IPS-20b (cell line): ENCODE results near the gene C1R.

Experiments
- H3K27ac ChIP-seq: one replicate; pipeline ENCODE4 v1.5.1; 2013; ENCODE audit warnings: low read length
- H3K27me3 ChIP-seq: 2 replicates; pipeline ENCODE4 v1.6.1; 2013; ENCODE audit warnings: mild to moderate bottlenecking, low read length, inconsistent platforms; ENCODE audit not compliant: insufficient read depth
- H3K36me3 ChIP-seq: 2 replicates; pipeline ENCODE4 v1.6.1; 2013; ENCODE audit warnings: low read depth, mild to moderate bottlenecking, inconsistent platforms, low read length, moderate library complexity; ENCODE audit not compliant: insufficient read depth
- H3K4me1 ChIP-seq: 2 replicates; pipeline ENCODE4 v1.6.1; 2013; ENCODE audit warnings: mild to moderate bottlenecking, control low read depth, inconsistent platforms, low read length, moderate library complexity; ENCODE audit not compliant: insufficient read depth
- H3K4me3 ChIP-seq: 2 replicates; pipeline ENCODE4 v1.5.1; 2013; ENCODE audit warnings: mild to moderate bottlenecking, low read length, inconsistent platforms
- H3K9ac ChIP-seq: 2 replicates; pipeline ENCODE4 v1.6.1; 2013; ENCODE audit warnings: low read depth, mild to moderate bottlenecking, inconsistent platforms, low read length, moderate library complexity
- H3K9me3 ChIP-seq: 2 replicates; pipeline ENCODE4 v1.6.1; 2013; ENCODE audit warnings: mild to moderate bottlenecking, low read depth, low read length, inconsistent platforms; ENCODE audit not compliant: insufficient read depth

C1R gene

DNA sequence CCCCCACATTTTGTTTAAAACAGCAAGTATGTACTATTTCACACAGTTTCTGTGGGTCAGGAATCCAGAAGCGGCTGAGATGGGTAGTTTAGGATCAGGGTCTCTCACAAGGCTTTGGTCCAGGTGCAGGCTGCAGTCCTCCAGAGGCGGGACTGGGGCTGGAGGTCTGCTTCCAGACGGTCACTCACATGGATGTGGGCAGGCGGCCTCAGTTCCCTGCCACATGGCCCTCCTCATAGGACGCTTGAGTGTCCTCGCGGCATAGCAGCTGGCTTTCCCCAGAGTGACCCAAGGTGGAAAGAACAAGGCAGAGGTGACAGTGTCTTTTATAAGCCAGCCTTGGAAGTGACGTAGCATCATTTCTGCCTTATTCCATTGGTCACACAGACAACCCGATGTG, 24.7 kb upstream of the C1R start:
- Histone ChIP-seq H3K27ac (no peak overlapping the region), H3K9ac (no peak overlapping the region), H3K36me3 (no peaks in the 10 kb centered on the region), H3K9me3 (no peaks in the 10 kb centered on the region), H3K4me3 (no peak overlapping the region), H3K27me3 (no peaks in the 10 kb centered on the region), H3K4me1 (no peaks in the 10 kb centered on the region)

DNA sequence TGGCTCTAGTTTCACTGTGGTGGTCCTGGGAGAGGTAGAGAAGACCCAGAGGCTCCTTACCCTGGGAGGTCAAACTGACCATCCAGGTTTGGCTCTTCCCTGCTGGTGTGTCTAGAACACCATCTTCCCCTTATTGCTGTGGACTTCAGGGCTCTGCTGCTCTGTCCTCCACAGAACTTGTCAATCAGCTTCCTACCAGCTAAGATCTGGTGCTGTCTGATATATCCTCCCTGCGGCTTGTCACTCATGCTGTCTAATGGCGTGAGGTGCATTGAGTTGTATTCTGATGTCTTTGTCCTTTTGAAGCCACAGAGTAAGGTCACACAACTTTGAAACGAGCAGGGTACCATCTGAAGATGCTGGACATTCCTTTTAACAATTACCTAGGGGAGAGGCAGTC, 24.0 kb upstream of the C1R start:
- H3K36me3 ChIP-seq, result no peaks in the 10 kb centered on the region

DNA sequence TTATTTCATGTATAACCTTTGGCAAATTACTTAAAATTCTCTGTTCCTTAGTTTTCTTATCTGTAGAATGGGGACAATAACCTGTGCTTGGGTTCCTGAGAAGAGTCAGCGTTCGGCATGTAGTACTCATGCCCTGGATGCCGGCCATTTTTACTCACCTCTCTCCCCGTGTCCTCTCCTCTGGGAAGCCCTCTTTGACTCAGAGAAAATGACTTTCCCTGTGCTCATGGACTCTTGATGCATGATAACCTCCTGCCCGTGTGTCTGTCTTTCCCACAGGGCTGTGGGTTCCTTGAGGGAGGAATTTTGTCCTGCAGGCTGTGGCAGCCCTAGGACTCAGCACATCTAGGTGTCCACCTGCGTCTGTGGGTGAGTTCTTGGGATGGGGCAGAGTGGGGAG, 22.6 kb upstream of the C1R start:
- Histone ChIP-seq H3K36me3 (no peaks in the 10 kb centered on the region), H3K9me3 (no peaks in the 10 kb centered on the region)

More for the DNA sequence above, 24.0 kb upstream of the C1R start:
- Histone ChIP-seq H3K4me1 (no peaks in the 10 kb centered on the region), H3K9me3 (no peaks in the 10 kb centered on the region), H3K27ac (no peak overlapping the region), H3K9ac (no peak overlapping the region), H3K4me3 (no peak overlapping the region), H3K27me3 (no peaks in the 10 kb centered on the region)

DNA sequence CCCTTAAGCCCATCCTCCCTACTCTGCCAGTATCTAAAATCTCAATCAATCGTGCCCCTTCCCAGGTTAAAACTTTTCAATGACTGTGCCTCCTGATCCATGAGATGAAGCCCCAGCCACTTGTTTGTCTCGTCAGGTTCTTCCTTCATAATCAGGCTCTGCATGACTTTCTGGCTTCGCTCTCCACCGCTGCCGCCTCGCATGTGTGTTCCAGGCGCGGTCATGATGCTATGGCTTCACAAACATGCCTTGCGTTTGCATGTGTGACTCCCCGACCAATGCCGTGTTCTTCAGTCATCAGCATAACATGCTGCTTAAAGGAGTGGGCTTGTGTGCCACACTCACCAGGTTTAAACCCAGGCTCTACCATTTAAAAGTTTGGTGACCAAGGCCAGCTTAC, 21.8 kb upstream of the C1R start:
- no peaks in the 10 kb centered on the region; the same call in 1 of the 2 replicates for H3K27me3 ChIP-seq
- no peaks in the 10 kb centered on the region for H3K36me3 ChIP-seq
- no peak overlapping the region for H3K4me3 ChIP-seq
- H3K27ac ChIP-seq, result no peak overlapping the region
- no peak overlapping the region for H3K9ac ChIP-seq
- 0 out of 2 replicates have a peak, but pooled peaks cover 4% of the 10 kb centered on the region for H3K4me1 ChIP-seq
- H3K9me3 ChIP-seq, result no peaks in the 10 kb centered on the region

More for the DNA sequence above, 22.6 kb upstream of the C1R start:
- Histone ChIP-seq H3K4me1 (no peaks in the 10 kb centered on the region), H3K4me3 (no peak overlapping the region), H3K27ac (no peak overlapping the region), H3K9ac (no peak overlapping the region), H3K27me3 (no peaks in the 10 kb centered on the region)

DNA sequence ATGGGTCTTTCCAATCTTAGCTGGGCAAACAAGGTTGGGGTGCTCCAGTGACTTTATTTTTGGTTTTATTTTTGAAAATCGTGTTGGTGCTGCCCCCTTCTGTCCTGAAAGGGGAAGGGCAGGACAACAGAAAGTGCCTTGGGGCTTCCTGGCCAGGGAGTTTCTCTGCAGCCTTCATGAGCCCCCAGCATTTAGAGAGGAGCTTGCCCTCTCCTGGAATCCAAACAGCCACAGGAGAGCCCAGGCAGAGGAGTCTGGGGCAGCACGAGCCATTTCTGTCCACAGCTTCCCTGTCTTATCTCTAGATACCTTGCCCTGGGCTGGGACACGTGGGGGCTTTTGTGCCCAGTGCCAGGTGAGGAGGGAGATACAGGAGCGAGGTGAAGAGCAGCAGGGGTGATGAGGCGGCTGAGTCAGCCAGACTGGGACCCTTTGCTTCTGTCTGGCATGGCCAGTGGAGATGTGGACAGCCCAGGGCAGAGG, 21.2 kb upstream of the C1R start:
- Histone ChIP-seq H3K4me1 (0 out of 2 replicates have a peak, but pooled peaks cover 4% of the 10 kb centered on the region), H3K9ac (no peak overlapping the region), H3K27ac (no peak overlapping the region), H3K36me3 (no peaks in the 10 kb centered on the region), H3K9me3 (no peaks in the 10 kb centered on the region), H3K4me3 (no peak overlapping the region), H3K27me3 (no peaks in the 10 kb centered on the region; the same call in 1 of the 2 replicates)

DNA sequence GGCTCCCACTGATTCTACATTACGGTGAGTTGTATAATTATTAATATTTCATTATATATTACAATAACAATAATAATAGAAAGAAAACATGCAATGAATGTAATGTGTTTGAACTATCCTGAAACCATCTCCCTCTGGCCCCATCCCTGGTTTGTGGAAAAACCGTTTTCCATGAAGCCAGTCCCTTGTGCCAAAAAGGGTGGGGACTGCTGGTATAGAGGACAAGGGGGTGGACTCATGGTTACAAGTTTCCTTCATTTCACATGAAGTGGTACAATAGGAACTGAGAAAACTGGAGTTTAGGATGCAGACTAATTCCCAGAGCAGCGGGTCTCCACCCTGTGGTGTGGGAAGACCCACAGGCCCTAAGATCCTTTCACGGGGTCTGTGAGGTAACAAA, 19.8 kb upstream of the C1R start:
- H3K4me3 ChIP-seq, result no peak overlapping the region
- no peak overlapping the region for H3K9ac ChIP-seq
- H3K36me3 ChIP-seq, result no peaks in the 10 kb centered on the region

DNA sequence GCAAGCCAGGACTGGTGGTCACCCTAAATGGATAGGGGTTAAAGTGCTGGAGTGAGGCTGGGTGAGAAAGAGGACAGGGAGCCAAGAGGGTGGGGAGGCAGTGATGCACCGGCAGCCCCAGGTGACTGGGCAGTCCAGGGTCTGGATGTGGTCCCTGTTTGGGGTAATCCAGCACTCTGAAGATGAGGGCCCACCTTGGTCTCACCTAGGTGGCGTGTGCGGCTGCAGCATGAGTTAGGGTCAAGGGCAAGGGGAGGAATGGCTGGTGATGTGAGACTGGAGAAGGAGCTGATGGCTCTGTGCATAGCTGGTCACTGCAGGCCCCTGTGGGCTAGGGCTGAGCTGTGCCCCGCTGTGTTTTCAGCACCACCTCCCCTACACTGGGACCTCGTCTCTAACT, 18.4 kb upstream of the C1R start:
- no peak overlapping the region for H3K27ac ChIP-seq
- H3K9me3 ChIP-seq, result peaks cover 6% of the 10 kb centered on the region; the same call in 1 of the 2 replicates
- no peaks in the 10 kb centered on the region; the same call in 1 of the 2 replicates for H3K36me3 ChIP-seq
- H3K4me3 ChIP-seq, result no peak overlapping the region
- 0 out of 2 replicates have a peak, but pooled peaks cover 4% of the 10 kb centered on the region for H3K4me1 ChIP-seq
- no peak overlapping the region for H3K9ac ChIP-seq
- H3K27me3 ChIP-seq, result no peaks in the 10 kb centered on the region; the same call in 1 of the 2 replicates

More for the DNA sequence above, 19.8 kb upstream of the C1R start:
- H3K27ac ChIP-seq, result no peak overlapping the region
- H3K4me1 ChIP-seq, result 0 out of 2 replicates have a peak, but pooled peaks cover 4% of the 10 kb centered on the region
- no peaks in the 10 kb centered on the region for H3K9me3 ChIP-seq
- no peaks in the 10 kb centered on the region; the same call in 1 of the 2 replicates for H3K27me3 ChIP-seq

DNA sequence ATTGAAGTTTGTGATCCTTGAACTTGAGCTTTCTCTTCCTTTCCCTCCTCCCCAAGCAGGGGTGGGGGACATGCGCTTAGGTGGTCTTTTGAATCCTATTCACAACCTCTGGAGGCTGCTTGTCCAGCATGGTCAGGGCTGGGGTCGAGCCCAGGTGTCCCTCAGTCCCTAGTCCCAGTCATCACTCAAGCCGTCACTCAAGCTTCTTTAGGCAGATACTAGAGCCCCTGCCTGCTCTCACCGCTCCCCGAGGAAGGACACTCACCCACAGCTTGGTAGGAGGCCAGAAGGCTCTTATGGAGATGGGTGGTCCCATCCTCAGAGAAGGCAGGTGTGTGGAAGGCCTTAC, 17.3 kb upstream of the C1R start:
- Histone ChIP-seq H3K27me3 (no peaks in the 10 kb centered on the region; the same call in 1 of the 2 replicates), H3K4me1 (0 out of 2 replicates have a peak, but pooled peaks cover 4% of the 10 kb centered on the region), H3K9me3 (peaks cover 6% of the 10 kb centered on the region; the same call in 1 of the 2 replicates), H3K4me3 (peak overlapping the region; percentile 94; the same call in 1 of the 2 replicates), H3K36me3 (no peaks in the 10 kb centered on the region; the same call in 1 of the 2 replicates), H3K27ac (no peak overlapping the region), H3K9ac (peak overlapping the region; percentile 85; the same call in 1 of the 2 replicates)

DNA sequence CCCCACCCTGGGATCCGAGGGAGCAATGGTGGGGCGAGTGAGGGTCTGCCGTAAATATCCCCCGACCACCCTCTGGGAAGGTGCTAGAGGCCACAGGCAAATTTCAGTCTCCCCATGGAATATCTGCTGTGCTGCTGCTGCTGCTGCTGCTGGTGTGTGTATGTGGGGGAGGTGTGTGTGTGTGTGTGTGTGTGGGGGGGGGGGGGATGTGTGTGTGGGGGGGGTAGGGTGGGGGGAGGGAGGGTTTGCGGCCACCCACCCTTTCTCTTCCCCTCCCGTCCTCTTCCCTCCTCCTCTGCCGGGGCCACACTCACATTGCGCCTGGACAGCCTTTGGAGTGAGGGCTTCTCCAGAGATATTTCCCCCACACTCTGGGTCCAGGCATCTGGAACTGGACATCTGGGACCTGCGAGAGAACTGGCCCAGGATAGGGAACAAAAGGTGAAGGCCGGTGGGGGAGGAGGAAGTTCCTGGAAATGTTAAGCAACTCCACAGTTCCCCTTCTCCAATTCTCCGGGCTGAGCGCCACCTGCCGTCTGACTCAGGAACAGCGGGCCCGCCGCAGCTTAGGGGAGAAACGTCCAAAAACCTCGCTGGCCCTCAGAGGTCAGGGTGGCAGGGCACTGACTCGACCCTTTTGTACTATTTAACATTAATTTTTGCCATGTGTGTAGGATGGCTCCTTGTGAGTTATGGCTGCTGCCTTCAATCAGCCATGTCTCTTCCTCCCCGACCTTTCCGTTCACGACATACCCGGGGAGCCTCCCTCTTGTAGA, 16.7 kb upstream of the C1R start, which contains the start of gene C1RL:
Gene C1RL (minus strand): TSS at position 419 of the 776 bp plus-strand sequence. CDS start 34 bp downstream, at position 385.
- peak within 1 kb of the TSS; percentile 91 for H3K9ac ChIP-seq
- no peaks in the 10 kb centered on the region; the same call in 1 of the 2 replicates for H3K36me3 ChIP-seq
- H3K4me1 ChIP-seq, result 0 out of 2 replicates have a peak, but pooled peaks cover 4% of the 10 kb centered on the region
- H3K9me3 ChIP-seq, result peaks cover 6% of the 10 kb centered on the region; the same call in 1 of the 2 replicates
- H3K27ac ChIP-seq, result peak within 1 kb of the TSS; percentile 94
- H3K4me3 ChIP-seq, result peak within 1 kb of the TSS; percentile 94
- no peaks in the 10 kb centered on the region; the same call in 1 of the 2 replicates for H3K27me3 ChIP-seq

DNA sequence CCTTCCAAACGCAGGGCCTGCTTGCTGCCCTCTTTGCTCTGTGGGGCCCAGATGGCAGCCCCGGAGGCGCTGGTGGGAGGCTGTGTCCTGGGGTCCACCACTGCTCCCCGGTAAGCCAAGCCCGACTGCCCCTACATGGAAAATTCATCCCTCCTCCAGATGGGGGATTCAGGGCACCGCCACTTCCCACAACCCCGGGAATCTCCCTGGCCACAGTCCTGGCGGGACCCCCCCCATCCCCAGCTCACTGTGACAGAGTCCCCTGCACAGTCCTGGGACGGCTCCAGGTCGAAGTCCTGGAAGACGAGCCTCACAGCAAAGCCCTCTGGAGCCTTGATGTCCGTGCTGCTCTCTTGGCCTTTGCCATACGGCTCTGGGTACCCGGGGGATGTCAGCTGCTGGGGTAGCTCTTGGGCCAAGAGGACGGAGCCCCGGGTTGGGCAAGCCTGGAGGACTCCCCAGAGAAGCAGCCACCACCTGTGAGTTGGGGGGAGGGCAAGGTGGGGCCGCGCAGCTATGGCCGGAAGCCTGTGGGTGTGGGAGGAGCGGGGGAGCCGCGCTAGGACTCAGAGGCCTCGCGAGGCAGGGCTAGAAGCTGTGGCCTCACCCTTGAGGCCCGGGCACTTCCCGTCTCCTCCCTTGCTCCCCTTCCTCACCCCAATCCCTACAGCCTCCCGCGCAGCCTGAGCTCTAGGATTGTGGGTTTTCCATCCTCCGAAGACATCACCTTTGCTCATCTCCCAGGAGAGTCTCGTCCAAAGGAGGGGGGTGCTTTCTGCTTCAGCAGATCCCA, 16.0 kb upstream of the C1R start:
- Histone ChIP-seq H3K9ac (peak overlapping the region; percentile 91), H3K4me1 (0 out of 2 replicates have a peak, but pooled peaks cover 4% of the 10 kb centered on the region), H3K36me3 (no peaks in the 10 kb centered on the region; the same call in 1 of the 2 replicates), H3K27me3 (no peaks in the 10 kb centered on the region; the same call in 1 of the 2 replicates), H3K4me3 (peak overlapping the region; percentile 94), H3K27ac (peak overlapping the region; percentile 94), H3K9me3 (peaks cover 6% of the 10 kb centered on the region; the same call in 1 of the 2 replicates)

DNA sequence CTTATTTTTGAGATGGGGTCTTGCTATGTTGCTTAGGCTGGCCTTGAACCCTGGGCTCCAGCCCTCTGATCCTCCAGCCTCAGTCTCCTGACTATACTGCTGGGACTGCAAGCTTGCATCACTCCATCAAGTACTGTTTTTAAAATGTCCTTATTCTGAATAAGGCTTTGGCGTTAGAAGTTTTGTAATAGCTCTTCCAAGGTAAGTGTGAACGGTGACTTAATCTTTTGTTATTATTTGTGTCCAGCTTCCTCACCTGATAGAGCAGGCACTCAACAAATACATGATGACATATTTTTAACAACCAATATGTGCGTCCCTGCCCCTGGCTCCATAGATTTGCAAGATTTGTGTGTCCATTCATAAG, 15.4 kb upstream of the C1R start:
- peaks cover 6% of the 10 kb centered on the region; the same call in 1 of the 2 replicates for H3K9me3 ChIP-seq
- H3K27ac ChIP-seq, result no peak overlapping the region
- peak overlapping the region; percentile 94 for H3K4me3 ChIP-seq
- no peaks in the 10 kb centered on the region; the same call in 1 of the 2 replicates for H3K36me3 ChIP-seq
- H3K9ac ChIP-seq, result peak overlapping the region; percentile 91; the same call in 1 of the 2 replicates
- H3K27me3 ChIP-seq, result no peaks in the 10 kb centered on the region; the same call in 1 of the 2 replicates
- 0 out of 2 replicates have a peak, but pooled peaks cover 4% of the 10 kb centered on the region for H3K4me1 ChIP-seq
